ENCODE results near the gene GTPBP1. TPM values are rescaled to one million over a fixed set of nuclear protein-coding genes. Genes with fewer than 3 reads are reported as not detected.

GTPBP1 gene
- polyA plus RNA-seq, 1 donor from 2014 or later, result 46.7 TPM

GRCh38 chr22:38735465-38736256, 29.9 kb downstream of the GTPBP1 start:
- peaks cover 14 to 25% (median 19%) of the 10 kb centered on the region in 3 donors for H3K4me1 Mint-ChIP-seq
- no peaks in the 10 kb centered on the region for H3K36me3 Mint-ChIP-seq
- peak overlapping the region; percentile 80 to 99 (median 82) for H3K27ac Mint-ChIP-seq
- H3K4me3 Mint-ChIP-seq, result peak overlapping the region in 1 of 4 donors; percentile 57
- peaks cover 0 to 1% (median 0%) of the 10 kb centered on the region in 3 donors for H3K9me3 Mint-ChIP-seq
- H3K27me3 Mint-ChIP-seq, result no peaks in the 10 kb centered on the region

GRCh38 chr22:38736257-38736570, 30.5 kb downstream of the GTPBP1 start:
- Mint-ChIP-seq H3K27me3 (no peaks in the 10 kb centered on the region), H3K4me1 (peaks cover 14 to 25% (median 19%) of the 10 kb centered on the region in 3 donors), H3K27ac (peak overlapping the region in 2 of 3 donors; percentile 71 to 99), H3K9me3 (peaks cover 0 to 1% (median 0%) of the 10 kb centered on the region in 3 donors), H3K36me3 (no peaks in the 10 kb centered on the region), H3K4me3 (no peak overlapping the region)

DNA sequence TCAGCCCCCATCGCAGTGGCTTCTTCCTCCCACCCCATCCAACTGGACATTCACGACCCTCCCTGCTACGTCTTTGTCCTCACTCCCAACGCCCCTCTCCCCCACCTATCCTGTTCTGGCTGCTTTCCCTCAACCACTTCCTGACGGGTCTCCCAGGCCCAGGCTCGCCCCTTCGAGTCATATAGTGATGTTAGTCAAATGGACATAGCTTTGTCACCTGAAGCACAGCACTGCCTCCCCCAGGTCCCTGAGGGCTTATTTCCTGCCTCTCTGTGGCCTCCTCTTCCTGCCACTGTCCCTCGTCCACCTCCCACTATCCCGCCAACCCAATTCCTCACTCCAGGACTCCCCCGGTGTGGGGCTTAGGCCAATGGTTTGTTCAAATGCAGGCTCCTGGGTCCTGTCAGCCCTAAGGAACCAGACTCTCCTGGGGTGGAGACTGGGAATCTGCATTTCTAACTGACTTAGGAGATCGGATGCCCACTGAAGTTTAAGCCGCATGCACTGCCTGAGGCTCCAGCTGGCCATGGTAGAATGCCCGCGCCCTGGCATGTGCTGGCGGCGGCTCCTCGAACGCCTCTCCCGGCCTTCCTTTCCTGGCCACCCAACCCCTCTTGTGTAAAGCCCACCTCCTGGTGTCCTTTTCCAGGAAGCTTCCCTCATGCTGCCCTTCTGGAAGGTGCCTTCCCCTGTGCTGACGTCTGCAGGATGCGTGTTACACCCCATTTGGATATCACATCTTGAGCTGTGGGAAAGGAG, 31.7 kb downstream of the GTPBP1 start:
- H3K4me3 Mint-ChIP-seq, result peak overlapping the region in 1 of 4 donors; percentile 5
- peak overlapping the region; percentile 62 to 99 (median 71) for H3K27ac Mint-ChIP-seq
- no peaks in the 10 kb centered on the region for H3K27me3 Mint-ChIP-seq
- peaks cover 14 to 25% (median 19%) of the 10 kb centered on the region in 3 donors for H3K4me1 Mint-ChIP-seq
- H3K9me3 Mint-ChIP-seq, result peaks cover 0 to 1% (median 0%) of the 10 kb centered on the region in 3 donors
- H3K36me3 Mint-ChIP-seq, result no peaks in the 10 kb centered on the region

- no peaks in the 10 kb centered on the region for H3K36me3 Mint-ChIP-seq
- peaks cover 0 to 1% (median 0%) of the 10 kb centered on the region in 3 donors for H3K9me3 Mint-ChIP-seq
- H3K27ac Mint-ChIP-seq, result peak overlapping the region in 2 of 3 donors; percentile 50 to 99
- H3K27me3 Mint-ChIP-seq, result no peaks in the 10 kb centered on the region
- peaks cover 10 to 20% (median 12%) of the 10 kb centered on the region in 3 donors for H3K4me1 Mint-ChIP-seq
- peak overlapping the region in 1 of 4 donors; percentile 5 for H3K4me3 Mint-ChIP-seq
Observed at GRCh38 chr22:38738475-38739070, 32.8 kb downstream of the GTPBP1 start.

DNA sequence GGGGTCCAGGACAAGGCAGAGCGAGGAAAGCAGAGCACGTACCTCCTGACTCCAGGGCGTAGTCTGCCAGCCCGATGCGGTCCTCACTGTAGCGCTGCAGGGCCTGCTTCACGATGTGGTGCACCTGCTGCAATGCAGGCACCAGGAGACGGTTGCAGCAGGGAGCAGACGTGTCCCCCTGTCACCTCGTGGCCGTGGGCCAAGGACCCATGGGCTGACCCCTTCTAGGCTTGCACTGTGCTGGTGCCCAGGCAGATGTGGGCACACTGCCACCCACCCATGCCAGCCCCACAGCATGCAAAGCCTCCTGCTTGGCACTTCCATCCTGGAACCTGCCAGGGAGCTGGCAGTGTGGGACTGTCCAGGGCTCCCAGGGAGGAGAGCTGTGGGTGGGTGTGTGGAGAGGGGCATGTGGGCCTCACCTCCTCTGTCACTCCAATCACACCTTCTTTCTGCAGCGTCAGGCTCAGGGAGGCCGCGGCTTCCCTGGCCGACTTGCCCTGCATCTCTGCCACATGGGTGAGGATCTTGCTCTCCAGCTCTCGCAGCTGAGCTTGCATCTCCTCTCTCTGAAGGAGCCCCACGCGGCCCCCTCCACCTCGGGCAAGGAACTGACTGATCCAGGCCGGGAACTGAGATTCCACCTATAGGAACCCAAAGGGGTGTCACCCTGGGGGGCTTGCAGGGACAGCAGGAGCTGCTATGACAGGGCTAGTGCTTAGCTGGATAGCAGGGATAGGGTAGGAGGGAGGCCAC, 33.7 kb downstream of the GTPBP1 start:
- H3K4me3 Mint-ChIP-seq, result no peak overlapping the region
- H3K27me3 Mint-ChIP-seq, result no peaks in the 10 kb centered on the region
- no peaks in the 10 kb centered on the region for H3K36me3 Mint-ChIP-seq
- H3K9me3 Mint-ChIP-seq, result peaks cover 0 to 1% (median 0%) of the 10 kb centered on the region in 3 donors
- peak overlapping the region in 1 of 3 donors; percentile 67 for H3K27ac Mint-ChIP-seq
- H3K4me1 Mint-ChIP-seq, result peaks cover 3 to 15% (median 10%) of the 10 kb centered on the region in 3 donors

- Mint-ChIP-seq H3K36me3 (no peaks in the 10 kb centered on the region), H3K4me3 (no peak overlapping the region), H3K27me3 (no peaks in the 10 kb centered on the region), H3K4me1 (peaks cover 0 to 13% (median 8%) of the 10 kb centered on the region in 3 donors), H3K9me3 (peaks cover 0 to 1% (median 0%) of the 10 kb centered on the region in 3 donors), H3K27ac (peak overlapping the region in 2 of 3 donors; percentile 57 to 67)
Observed at GRCh38 chr22:38740116-38740723, 34.5 kb downstream of the GTPBP1 start.

DNA sequence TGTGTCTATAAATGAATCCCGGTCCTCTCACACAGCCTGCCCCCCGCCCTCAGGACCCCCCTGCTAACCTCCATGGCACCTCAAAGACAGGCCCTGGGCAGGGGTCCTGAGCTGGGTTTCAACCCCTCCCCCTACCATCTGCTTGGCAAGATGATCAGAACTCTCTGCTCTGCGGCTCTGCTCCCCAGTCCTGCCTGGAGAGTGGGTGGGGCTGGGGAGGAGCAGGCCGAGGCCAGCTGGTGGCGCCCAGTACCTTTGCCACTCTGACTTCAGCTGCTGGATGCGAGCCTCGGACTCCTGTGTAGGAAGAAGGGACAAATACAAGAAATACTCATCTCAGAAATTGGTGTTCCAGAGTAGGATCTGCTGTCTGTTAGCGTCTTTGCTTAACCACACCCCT, 35.0 kb downstream of the GTPBP1 start:
- peaks cover 0 to 1% (median 0%) of the 10 kb centered on the region in 3 donors for H3K9me3 Mint-ChIP-seq
- H3K36me3 Mint-ChIP-seq, result no peaks in the 10 kb centered on the region
- peak overlapping the region in 1 of 3 donors; percentile 73 for H3K27ac Mint-ChIP-seq
- H3K4me1 Mint-ChIP-seq, result peaks cover 0 to 10% (median 7%) of the 10 kb centered on the region in 3 donors
- H3K4me3 Mint-ChIP-seq, result no peak overlapping the region
- H3K27me3 Mint-ChIP-seq, result no peaks in the 10 kb centered on the region

- Mint-ChIP-seq H3K36me3 (no peaks in the 10 kb centered on the region), H3K4me3 (no peak overlapping the region), H3K4me1 (peaks cover 0 to 7% (median 7%) of the 10 kb centered on the region in 3 donors)
Observed at GRCh38 chr22:38741166-38741565, 35.4 kb downstream of the GTPBP1 start.

DNA sequence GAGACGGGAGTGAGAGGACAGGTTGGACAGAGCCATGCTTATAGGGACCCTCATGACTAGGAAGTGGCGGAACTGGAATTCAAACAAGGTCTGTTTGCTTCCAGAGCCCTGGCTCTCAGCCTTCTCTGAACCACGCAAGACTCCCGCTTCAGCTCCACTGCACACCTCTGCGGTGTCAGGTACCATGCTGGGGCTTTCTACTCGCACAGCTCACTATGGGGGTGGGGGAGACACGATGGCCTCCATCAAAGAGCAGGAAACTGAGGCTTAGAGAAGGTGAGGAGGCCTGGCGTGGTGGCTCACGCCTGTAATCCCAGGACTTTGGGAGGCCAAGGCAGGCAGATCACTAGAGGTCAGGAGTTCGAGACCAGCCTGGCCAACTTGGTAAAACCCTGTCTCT, 35.8 kb downstream of the GTPBP1 start:
- peaks cover 0 to 1% (median 0%) of the 10 kb centered on the region in 3 donors for H3K9me3 Mint-ChIP-seq
- H3K36me3 Mint-ChIP-seq, result no peaks in the 10 kb centered on the region
- no peak overlapping the region for H3K4me3 Mint-ChIP-seq
- peaks cover 0 to 7% (median 6%) of the 10 kb centered on the region in 3 donors for H3K4me1 Mint-ChIP-seq
- peak overlapping the region in 2 of 3 donors; percentile 73 to 88 for H3K27ac Mint-ChIP-seq
- no peaks in the 10 kb centered on the region for H3K27me3 Mint-ChIP-seq

More at GRCh38 chr22:38741166-38741565, 35.4 kb downstream of the GTPBP1 start:
- Mint-ChIP-seq H3K27me3 (no peaks in the 10 kb centered on the region), H3K27ac (peak overlapping the region in 2 of 3 donors; percentile 73 to 88), H3K9me3 (peaks cover 0 to 1% (median 0%) of the 10 kb centered on the region in 3 donors)

- Mint-ChIP-seq H3K4me3 (no peak overlapping the region), H3K27ac (peak overlapping the region in 2 of 3 donors; percentile 48 to 76), H3K36me3 (no peaks in the 10 kb centered on the region)
Observed at GRCh38 chr22:38742176-38742942, 36.6 kb downstream of the GTPBP1 start.

GRCh38 chr22:38744981-38745380, 39.2 kb downstream of the GTPBP1 start:
- peaks cover 0 to 1% (median 0%) of the 10 kb centered on the region in 3 donors for H3K9me3 Mint-ChIP-seq
- H3K4me3 Mint-ChIP-seq, result no peak overlapping the region
- peaks cover 0 to 3% (median 2%) of the 10 kb centered on the region in 3 donors for H3K4me1 Mint-ChIP-seq
- H3K36me3 Mint-ChIP-seq, result no peaks in the 10 kb centered on the region
- H3K27me3 Mint-ChIP-seq, result no peaks in the 10 kb centered on the region
- peak overlapping the region; percentile 16 to 58 (median 27) for H3K27ac Mint-ChIP-seq

More at GRCh38 chr22:38742176-38742942, 36.6 kb downstream of the GTPBP1 start:
- H3K27me3 Mint-ChIP-seq, result no peaks in the 10 kb centered on the region
- peaks cover 0 to 2% (median 2%) of the 10 kb centered on the region in 3 donors for H3K4me1 Mint-ChIP-seq
- peaks cover 0 to 1% (median 0%) of the 10 kb centered on the region in 3 donors for H3K9me3 Mint-ChIP-seq

GRCh38 chr22:38745676-38746460, 40.1 kb downstream of the GTPBP1 start:
- Mint-ChIP-seq H3K27ac (peak overlapping the region; percentile 58 to 81 (median 71)), H3K9me3 (no peaks in the 10 kb centered on the region), H3K36me3 (no peaks in the 10 kb centered on the region), H3K4me3 (no peak overlapping the region), H3K4me1 (peaks cover 0 to 8% (median 3%) of the 10 kb centered on the region in 3 donors), H3K27me3 (no peaks in the 10 kb centered on the region)

Measured in IgD-negative memory B cell (primary cell).